GM18867 (cell line): ENCODE measurements around the gene THOC6.

Experiments
- ATAC-seq: cut with Tn5 transposase; IDR thresholded peaks from one replicate; pipeline ENCODE4 v1.9.1; 2021; ENCODE audit warnings: mild to moderate bottlenecking, moderate library complexity; ENCODE audit not compliant: unreplicated experiment

THOC6 gene

DNA sequence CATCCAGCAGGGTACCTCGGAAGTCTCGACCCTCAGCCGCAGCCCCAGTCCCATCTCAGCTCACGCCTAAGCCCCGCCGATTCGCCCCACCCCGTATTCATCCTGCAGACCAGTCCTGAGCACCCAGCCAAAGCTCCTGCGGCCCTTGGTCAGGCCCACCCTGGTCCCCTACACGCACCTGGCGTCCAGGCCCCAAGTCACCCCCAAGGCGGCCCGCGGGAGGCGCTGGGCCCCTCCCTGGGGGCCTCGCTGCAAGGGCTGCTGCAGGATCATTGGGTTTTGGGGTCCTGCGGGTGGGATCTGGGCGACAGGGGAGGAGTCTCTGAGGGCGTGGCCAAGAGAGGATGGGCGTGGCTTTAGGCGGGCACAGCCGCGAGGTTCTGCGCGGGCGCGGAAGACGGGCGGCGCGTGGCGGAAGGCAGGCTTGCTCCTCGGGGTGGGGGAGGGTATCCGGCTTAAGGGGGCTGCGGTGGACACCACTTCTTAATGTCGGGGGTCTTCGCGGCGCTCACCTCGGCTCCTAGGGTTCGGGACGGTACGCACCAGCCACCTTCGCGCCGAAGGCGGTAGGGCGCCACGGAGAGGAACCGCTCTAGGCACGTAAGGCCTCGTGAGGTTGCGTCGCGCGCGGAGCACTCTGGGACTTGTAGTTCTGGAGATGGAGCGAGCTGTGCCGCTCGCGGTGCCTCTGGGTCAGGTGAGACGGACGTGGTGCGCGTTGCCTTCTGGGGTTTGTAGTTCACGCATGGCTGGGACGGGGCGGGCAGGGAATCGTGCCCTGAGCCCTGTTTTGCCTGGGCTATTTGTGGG lies at the start of gene THOC6, which contains the start of gene HCFC1R1:
Gene THOC6 (plus strand): TSS at position 367 of the 810 bp plus-strand sequence. CDS start 292 bp downstream, at position 659.
Gene HCFC1R1 (minus strand): TSS at position 274 of the 810 bp plus-strand sequence. CDS start 1 bp downstream, at position 273.
- peak; percentile 77 for ATAC-seq

DNA sequence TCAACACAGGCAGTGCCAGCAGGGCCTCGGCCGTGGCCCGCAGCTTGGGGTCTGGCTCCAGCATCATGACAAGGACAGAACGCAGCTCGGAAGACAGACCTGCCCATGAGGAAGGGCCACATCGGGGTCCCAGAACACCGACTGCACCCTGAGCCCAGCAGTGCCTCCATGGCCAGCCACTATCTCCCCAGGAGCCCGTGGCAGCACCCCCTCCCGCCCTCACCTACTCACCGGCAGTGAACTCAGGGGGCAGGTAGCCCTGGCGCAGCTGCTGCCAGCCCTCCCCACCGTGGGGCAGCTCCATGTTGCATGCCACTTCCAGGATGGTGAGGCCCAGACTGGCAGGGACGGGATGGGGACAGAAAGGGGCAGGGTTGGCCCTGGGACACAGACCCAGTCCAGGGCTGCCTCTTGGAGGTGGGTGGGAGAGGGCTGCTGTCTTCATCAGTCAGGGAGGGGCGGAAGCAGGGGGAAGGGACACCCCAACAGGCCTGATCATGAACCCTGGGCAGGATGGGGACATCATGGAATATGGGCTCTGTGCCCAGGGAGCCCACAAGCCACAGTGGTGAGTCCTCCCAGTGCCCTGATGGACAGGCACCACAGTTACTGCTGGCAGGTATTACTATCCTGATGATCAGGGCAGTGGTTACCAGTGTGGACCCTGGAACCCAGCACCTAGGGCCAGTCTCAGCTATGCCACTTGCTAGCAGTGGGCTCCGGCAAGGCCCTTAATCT lies 49.3 kb upstream of the THOC6 start:
- ATAC-seq: no peak

DNA sequence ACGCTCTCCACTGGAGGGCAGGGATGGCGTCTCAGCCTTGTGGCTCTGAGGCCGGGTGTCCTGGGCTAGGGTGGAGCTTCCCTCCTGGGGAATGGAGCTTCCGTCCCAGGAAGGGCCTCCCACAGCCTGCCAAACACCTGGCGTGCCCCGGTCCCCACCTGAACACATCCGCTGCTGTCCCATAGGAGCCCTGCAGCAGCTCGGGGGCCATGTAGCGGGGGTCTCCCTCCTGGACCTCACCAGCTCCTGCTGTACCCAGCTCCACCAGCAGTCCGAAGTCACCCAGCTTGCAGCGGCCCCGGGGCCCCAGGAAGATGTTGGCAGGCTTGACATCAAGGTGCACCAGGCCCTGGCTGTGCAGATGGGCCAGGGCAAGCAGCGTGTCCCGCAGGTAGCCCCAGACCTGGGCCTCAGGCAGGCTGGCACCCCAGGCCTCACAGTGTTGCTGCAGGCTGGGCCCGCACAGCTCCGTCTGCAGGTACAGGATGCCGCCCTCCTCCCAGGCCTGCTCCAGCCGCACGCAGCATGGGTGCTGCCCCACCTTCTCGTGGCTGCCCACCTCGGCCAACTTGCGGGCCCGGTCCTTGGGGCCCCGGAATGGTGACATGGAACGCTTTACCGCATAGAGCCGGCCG lies 48.6 kb upstream of the THOC6 start:
- no peak for ATAC-seq

DNA sequence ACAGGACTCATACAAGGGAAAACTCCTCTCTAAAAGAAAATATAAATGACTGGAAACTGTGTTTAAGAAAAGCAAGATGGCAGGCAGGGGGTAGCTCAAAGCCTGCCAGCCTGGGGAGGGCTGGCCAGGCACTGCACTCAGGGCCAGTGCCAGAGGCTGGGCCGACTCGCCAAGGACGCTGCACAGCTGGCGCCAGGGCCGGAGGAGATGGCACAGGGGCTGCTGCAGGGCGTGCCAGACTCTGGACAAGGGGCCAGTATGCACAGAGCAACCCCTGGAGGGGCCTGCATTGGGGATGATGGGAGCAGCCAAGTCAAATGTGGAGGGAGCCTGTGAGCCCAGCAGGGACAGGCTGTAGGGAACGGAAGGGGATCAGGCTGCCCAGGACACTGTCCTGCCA lies 47.6 kb upstream of the THOC6 start:
- no peak for ATAC-seq

DNA sequence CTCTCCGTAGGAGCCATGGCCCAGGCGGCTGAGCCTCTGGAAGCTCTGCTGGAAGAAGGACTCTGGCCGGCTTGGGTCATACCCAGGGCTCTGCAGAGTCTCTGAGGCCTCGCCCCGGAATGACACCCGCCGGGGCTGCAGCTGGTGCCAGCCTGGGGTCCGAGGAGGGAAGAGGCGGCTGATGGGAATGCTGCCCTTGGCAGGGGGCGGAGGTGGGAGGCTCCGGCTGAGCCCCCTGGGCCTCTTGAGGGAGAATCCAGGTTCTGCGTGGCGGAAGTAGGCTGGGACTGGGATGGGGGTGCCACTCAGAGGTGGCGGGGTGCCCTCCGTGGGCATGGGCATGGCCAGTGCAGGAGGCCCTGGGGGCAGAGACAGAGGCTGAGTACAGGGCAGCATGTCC lies 47.2 kb upstream of the THOC6 start:
- no peak for ATAC-seq

DNA sequence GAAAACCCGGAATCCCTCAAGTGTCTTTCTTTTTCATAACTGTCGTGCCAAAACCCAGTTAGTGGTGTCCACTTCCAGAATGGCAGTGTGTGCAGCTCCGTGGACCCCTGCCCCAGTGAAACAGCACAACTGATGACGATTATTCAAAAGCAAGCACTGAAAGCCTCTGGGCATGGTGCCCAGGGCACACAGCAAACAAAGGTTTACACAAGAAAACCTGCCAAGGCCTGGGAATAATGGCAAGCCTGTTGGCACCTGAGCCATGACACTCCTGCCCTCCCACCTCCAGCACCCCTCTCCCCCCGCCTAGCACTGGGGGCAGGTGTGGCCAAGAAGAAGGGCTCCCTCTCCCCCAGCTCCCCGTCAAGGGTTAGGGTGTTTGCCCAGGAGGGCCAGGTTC lies 46.4 kb upstream of the THOC6 start:
- ATAC-seq: no peak

DNA sequence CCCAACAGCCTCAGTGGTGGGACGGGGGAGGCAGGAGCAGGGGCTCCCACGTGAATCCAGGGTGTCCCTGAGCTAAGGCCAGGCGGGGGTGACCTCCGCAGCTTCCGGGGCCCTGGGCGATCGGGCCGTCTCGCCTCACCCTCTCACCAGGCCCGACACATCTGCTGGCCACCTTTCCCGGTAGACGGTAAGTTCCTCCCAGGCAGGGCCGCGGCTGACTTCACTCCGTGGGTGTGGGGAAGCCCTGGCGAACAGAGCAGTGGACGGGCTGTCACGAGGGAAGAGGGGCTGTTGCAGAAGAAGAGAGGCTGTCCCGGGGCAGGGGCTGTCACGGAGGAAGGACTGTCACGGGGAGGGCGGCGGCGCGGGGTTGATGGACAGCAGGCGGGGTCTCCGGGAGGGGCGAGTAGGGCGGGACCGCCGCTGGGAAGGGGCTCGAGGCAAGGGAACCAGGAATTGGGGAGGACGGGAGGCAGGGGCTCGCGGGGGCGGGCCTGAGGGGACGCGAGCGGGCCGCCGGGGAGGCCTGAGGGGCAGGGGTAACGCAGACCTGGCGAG lies 44.1 kb upstream of the THOC6 start:
- no peak for ATAC-seq

DNA sequence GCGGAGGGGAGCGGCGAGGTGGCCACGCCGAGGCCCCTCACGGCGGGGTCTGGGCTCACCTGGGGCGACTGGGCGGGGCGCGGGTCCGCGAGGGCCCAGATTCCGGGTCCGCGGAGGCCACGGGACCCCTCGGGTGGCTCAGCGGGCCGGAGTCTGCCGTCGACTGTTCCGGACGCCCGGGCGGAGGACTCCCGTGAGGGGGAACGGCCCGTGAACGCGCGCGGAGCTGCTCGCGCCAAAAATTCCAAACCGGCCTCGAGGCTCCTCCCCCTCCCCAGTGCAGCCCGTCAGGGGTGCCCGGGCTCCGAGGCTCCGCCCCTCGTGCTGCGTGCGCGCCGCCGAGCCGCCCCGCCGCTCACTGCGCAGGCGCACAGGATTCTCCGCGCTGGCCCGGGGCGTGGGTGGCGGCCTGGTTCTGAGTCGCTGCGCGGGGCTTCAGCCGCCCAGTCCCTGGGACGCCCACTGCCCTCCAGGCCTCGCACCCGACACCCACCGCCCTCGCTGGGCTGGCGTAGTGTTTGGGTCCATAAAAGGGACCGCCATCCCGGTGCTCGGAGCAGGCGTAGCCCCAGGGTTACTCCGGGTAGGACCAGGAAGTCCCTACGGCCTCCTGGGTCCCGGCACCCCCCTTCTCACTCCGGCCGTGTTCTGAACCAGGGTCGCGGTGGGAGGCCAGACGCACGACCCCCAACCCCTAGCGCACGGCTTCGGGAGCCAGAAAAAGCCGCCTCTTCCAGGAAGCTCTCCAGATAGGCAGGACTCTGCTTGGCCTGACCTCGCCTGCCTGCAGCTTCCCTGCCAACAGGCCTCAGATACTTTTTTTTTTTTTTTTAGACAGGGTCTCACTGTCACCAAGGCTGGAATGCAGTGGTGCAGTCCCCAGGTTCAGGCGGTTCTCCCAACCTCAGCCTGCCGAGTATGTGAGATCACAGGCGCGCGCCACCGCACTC lies 43.3 kb upstream of the THOC6 start, which contains the start of gene PKMYT1:
Gene PKMYT1 (minus strand): TSS at position 220 of the 950 bp plus-strand sequence. CDS start 789 bp downstream, outside the sequence.
- ATAC-seq: peak; percentile 78

DNA sequence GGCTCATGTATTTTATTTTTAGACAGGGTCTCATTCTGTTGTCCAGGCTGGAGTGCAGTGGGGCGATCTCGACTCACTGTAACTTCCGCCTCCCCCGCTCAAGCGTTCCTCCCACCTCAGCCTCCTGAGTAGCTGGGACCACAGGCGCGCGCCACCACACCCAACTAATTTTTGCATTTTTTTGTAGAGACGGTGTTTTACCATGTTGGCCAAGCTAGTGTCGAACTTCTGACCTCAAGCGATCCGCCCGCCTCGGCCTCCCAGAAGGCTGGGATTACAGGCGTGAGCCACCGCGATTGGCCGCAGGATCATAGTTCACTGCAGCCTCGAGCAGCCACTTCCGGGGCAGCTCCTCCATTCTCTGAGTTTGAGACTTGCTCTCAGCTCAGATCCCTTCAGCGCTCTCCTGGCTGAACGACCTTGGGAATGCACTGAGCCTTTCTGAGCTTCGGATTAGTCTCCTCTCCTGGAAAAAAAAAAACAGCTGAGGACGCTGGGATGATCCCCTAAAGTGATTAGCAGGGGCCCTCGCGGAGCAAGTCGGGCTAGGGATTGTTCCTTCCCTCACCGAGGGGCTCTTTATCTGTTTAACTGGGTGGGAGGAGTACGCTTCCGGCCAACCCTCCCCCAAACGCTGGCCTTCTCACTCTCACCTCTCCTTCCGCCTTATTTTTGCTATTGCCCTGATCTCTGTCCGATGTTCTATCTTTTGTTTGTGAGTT lies 42.5 kb upstream of the THOC6 start:
- no peak for ATAC-seq

DNA sequence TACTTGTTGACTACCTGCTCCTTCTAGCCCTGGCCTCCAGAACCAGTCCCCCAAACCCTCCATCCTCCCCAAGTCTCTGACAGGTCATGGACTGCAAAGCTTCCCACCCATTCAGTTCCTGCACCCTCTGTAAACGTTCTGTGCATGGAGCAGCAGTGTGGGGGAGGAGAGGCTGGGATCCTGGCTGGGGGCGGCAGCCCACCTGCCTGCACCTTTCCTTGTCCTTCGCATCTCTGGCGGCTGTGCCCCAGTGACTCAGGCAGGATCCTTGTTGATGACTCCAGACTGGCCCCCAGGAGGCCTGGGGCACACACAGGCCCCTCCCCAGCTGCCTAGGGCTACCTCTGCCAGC lies 42.0 kb upstream of the THOC6 start:
- no peak for ATAC-seq

DNA sequence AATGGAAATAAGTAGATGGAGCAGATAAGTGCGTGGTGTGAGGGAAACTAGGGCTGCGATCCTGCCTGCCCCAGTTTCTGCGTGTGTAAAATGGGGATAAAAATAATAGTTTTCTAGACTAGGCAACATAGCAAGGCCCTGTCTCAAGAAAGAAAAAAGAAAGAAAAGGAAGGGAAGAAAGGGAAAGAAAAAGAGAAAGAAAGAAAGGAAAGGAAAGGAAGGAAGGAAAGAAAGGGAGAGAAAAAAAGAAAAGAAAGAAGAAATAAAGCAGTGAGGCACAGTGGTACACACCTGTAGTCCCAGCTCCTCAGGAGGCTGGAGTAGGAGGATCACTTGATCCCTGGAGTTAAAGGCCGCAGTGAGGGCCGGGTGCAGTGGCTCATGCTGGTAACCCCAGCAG lies 41.4 kb upstream of the THOC6 start:
- no peak for ATAC-seq

DNA sequence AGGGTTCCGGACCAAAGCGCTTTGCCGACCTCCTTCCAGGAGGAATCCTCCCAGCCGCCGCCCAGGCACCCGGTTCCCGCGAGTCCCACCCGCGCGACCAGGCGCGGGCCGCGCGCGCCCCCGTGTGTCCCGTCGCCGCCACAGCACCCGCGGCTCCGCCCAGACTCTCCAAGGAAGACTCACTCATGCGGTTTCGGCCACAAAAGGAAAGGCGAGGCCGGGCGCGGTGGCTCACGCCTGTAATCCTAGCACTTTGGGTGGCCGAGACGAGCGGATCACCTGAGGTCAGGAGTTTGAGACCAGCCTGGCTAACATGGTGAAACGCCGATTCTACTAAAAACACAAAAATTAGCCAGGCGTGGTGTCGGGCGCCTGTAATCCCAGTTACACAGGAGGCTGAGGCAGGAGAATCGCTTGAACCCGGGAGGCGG lies 40.1 kb upstream of the THOC6 start:
- ATAC-seq: peak; percentile 29

DNA sequence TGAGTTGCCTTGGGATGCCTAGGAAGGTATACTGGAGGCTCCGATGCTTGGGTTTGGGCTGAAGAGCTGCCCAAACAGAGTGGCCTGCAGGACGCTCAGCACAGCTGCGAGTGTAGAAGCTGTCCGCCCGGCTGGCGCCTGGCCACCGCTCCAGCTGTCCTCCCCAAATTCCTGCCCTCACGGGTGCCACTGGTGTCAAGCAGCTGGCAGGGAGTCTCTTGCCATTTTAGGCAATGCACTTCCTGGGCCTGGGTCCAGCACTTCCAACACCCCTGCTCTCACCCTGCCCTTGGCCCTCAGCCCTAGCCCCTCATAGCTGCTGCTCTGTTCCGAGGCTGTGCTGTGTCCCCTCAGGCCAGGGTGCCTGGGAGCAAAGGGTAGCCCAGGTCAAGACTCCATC lies 38.4 kb upstream of the THOC6 start:
- ATAC-seq: no peak

DNA sequence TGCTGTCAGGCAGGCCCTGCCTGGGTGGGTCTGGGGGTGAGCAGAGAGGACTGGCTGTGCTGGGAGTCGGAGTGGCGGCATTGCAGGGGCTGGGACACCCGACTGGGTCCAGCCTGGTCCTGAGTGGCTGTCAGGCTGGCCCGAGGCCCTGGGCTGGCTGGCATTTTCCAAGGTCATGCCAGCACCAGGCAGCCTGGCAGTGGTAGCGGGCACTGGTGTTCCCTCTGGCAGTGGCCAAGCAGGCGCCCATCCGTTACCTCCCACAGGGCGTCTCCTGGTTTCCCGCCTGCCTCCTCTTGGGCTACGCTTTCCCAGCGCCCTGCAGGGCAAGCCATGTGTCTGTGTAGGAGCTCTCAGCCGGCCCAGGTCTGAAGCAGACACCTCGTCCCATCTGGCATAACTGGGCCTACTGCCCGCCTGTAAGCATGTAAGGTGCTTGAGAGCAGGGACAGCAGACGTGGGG lies 37.9 kb upstream of the THOC6 start:
- no peak for ATAC-seq

DNA sequence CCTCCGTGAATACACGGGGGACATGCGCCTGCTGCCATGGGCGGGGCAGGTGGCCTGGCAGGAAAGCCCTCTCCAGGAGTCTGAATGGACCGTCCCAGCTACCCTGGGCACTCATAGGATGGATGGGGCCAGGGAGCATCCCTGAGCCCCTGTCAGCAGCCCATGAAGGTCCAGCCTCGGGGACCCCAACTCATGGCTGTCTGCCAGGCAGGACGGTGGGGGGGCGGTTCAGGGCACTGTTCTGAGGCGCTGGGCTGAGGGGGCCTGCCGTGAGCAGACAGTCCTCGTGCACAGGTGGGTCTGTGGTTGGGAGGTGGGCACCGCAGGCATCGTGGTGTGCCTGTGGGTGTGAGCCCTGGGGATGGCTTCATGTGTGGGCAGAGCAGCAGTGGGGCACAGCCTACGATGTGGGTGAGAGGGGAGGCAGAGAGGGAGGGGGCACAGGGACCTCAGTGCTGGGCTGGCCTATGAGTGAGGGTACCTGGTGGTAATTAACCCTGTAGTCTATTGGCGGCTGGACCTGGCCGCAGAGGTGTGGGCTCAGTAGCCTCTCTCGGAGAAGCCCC lies 37.1 kb upstream of the THOC6 start:
- no peak for ATAC-seq

DNA sequence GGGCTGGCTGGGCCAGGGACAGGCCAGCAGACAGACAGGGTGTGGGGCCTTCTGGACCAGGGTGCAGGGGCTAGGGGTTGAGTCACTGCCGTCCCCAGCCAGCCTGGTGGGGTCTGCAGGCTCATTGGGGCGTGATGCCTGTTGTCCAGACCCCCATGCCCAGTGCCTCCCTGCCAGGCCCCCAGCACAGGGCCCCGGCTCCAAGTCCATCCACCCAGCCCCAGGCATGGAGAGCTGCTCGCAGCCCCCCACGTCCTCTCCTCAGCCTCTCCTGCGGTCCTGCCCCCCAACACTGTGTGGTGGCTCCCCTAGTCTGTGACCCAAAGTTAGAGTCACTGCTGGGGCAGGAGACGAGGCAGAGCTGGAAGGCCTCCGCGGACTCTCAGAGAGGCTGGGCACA lies 36.5 kb upstream of the THOC6 start:
- no peak for ATAC-seq

DNA sequence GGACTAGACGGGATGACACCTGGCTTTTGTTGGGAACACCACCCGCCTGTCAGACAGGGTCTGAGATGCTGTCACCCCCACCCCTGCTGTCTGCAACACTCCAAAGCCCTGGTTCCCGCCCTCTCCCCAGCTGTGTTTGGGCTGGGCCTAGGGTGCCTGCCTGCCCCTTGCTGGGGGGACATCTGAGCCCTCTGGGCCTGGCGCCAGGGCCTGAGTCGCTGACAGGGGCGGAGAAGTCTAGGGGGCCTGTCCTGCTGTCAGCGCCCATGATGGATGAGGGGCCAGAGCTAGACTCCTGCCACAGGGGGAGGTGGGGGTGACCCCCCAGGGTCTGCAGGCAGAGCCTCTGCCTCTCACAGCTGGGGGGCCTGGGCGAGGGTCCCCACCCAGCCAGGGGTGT lies 36.0 kb upstream of the THOC6 start:
- ATAC-seq: no peak

DNA sequence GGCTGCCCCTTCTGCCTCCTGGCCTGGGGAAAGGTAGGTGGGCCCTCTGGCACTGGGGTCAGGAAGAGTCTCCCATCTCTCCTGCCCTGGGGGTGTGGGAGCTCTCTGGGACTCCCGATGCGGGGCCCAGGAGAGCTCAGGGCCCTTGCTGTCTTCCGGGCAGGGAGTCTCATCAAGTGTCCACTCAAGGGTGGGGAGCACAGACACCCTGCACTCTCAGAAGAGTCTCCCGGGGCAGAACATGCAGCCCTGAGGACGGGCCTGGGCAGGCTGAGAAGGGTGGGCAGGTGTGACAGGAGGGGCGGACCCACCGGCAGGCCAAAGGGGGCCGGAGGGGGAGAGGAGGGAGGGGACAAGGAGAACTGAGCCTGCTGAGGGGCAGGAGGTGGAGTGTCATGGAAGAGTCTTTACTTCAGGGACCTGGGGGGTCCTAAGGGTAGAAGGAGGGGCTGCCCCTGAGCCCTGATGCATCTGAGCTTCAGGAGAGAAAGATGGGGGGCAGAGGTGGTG lies 35.2 kb upstream of the THOC6 start:
- ATAC-seq: no peak

DNA sequence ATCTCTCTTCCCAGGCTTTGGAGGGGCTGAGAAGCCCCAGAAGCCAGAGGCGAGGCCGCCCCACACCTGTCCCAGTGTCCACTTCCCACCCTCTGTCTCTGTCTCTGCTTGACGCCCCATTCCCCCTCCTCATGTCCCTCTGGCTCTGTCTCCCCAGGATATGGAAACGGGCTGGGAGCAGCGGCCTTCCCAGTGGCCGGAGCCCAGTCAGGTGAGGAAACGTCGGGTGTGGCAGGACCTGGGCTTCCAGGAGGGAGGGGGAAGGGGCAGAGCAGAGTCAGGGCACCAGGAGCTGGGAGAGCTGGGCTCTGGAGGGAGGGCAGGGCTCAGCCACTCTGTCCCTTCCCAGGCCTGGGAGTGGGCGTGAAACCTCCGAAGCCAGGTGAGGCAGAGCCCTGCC lies 32.9 kb upstream of the THOC6 start:
- no peak for ATAC-seq
